H9 (cell line): ENCODE measurements around the gene SLC15A5. TPM values are rescaled to one million over a fixed set of nuclear protein-coding genes. Genes with fewer than 3 reads are reported as not detected.

Experiments used
- DNase-seq: peaks from one replicate; pipeline ENCODE4 v3.0.0-alpha.2; 2017
- H2AFZ ChIP-seq: one replicate; pipeline ENCODE4 v1.6.1; 2013; ENCODE audit warnings: mild to moderate bottlenecking, low read length, control low read depth, moderate library complexity
- H2AK5ac ChIP-seq: 2 replicates; pipeline ENCODE4 v1.6.1; 2013; ENCODE audit warnings: low read length, control low read depth, mixed read lengths; ENCODE audit not compliant: insufficient read length
- H2BK120ac ChIP-seq: one replicate; pipeline ENCODE4 v1.6.1; 2013; ENCODE audit warnings: low read depth, mild to moderate bottlenecking, low read length, control low read depth, inconsistent platforms; ENCODE audit not compliant: poor library complexity, severe bottlenecking
- H2BK12ac ChIP-seq: 2 replicates; pipeline ENCODE4 v1.6.1; 2013; ENCODE audit warnings: low read length, control low read depth, mixed read lengths, low read depth; ENCODE audit not compliant: insufficient read length
- H2BK15ac ChIP-seq: 2 replicates; pipeline ENCODE4 v1.6.1; 2013; ENCODE audit warnings: low read depth, low read length, control low read depth
- H2BK20ac ChIP-seq: one replicate; pipeline ENCODE4 v1.6.1; 2013; ENCODE audit warnings: low read depth, mild to moderate bottlenecking, low read length, control low read depth, inconsistent platforms; ENCODE audit not compliant: poor library complexity, severe bottlenecking
- H2BK5ac ChIP-seq: 2 replicates; pipeline ENCODE4 v1.6.1; 2013; ENCODE audit warnings: low read length, control low read depth, mixed read lengths; ENCODE audit not compliant: insufficient read length
- H3K14ac ChIP-seq: 2 replicates; pipeline ENCODE4 v1.6.1; 2013; ENCODE audit warnings: low read length, control low read depth; ENCODE audit not compliant: insufficient read depth
- H3K18ac ChIP-seq: 2 replicates; pipeline ENCODE4 v1.6.1; 2013; ENCODE audit warnings: low read depth, mild to moderate bottlenecking, mixed read lengths, low read length, control low read depth; ENCODE audit not compliant: insufficient read length
- H3K23ac ChIP-seq: 2 replicates; pipeline ENCODE4 v1.6.1; 2013; ENCODE audit warnings: low read length, control low read depth, mixed read lengths, low read depth; ENCODE audit not compliant: insufficient read length
- H3K23me2 ChIP-seq: 2 replicates; pipeline ENCODE4 v1.6.1; 2013; ENCODE audit warnings: low read depth, mild to moderate bottlenecking, mixed read lengths, low read length, control low read depth; ENCODE audit not compliant: insufficient read length, poor library complexity, severe bottlenecking
- H3K27ac ChIP-seq: 2 replicates; pipeline ENCODE4 v1.5.1; 2013; ENCODE audit warnings: low read length, control low read depth, mixed read lengths, low read depth; ENCODE audit not compliant: insufficient read length
- H3K27me3 ChIP-seq: 2 replicates; pipeline ENCODE4 v1.6.1; 2013; ENCODE audit warnings: low read length, control low read depth, inconsistent platforms; ENCODE audit not compliant: insufficient read depth
- H3K4ac ChIP-seq: 2 replicates; pipeline ENCODE4 v1.6.1; 2013; ENCODE audit warnings: low read depth, mild to moderate bottlenecking, control low read depth, inconsistent platforms, low read length, moderate library complexity
- H3K4me1 ChIP-seq: 2 replicates; pipeline ENCODE4 v1.6.1; 2013; ENCODE audit warnings: low read length, control low read depth, inconsistent platforms; ENCODE audit not compliant: insufficient read depth
- H3K4me2 ChIP-seq: 2 replicates; pipeline ENCODE4 v1.6.1; 2013; ENCODE audit warnings: low read length, control low read depth, mixed read lengths; ENCODE audit not compliant: insufficient read length, insufficient read depth
- H3K56ac ChIP-seq: 2 replicates; pipeline ENCODE4 v1.6.1; 2013; ENCODE audit warnings: low read depth, mild to moderate bottlenecking, mixed read lengths, low read length, control low read depth; ENCODE audit not compliant: insufficient read length
- H3K79me1 ChIP-seq: 2 replicates; pipeline ENCODE4 v1.6.1; 2013; ENCODE audit warnings: low read depth, mild to moderate bottlenecking, moderate library complexity, low read length, control low read depth, inconsistent platforms; ENCODE audit not compliant: insufficient read depth, poor library complexity, severe bottlenecking
- H3K79me2 ChIP-seq: 2 replicates; pipeline ENCODE4 v1.6.1; 2013; ENCODE audit warnings: low read length, control low read depth, inconsistent platforms; ENCODE audit not compliant: insufficient read depth
- H3K9ac ChIP-seq: 2 replicates; pipeline ENCODE4 v1.6.1; 2013; ENCODE audit warnings: low read length, control low read depth, mixed read lengths; ENCODE audit not compliant: insufficient read length; ENCODE audit errors: extremely low read depth
- H3K9me3 ChIP-seq: one replicate; pipeline ENCODE4 v1.6.1; 2013; ENCODE audit warnings: low read depth, low read length, inconsistent platforms; ENCODE audit not compliant: control insufficient read depth
- H3T11ph ChIP-seq: one replicate; pipeline ENCODE4 v1.6.1; 2013; ENCODE audit warnings: mild to moderate bottlenecking, low read length, control low read depth, inconsistent platforms
- H4K20me1 ChIP-seq: one replicate; pipeline ENCODE4 v1.6.1; 2013; ENCODE audit not compliant: control insufficient read depth, insufficient read length, insufficient read depth
- H4K5ac ChIP-seq: 2 replicates; pipeline ENCODE4 v1.6.1; 2013; ENCODE audit warnings: low read depth, mild to moderate bottlenecking, mixed read lengths, low read length, control low read depth; ENCODE audit not compliant: insufficient read length
- H4K8ac ChIP-seq: replicated peaks from 2 replicates; pipeline ENCODE4 v1.6.1; 2013; ENCODE audit warnings: low read length, control low read depth, mixed read lengths, low read depth; ENCODE audit not compliant: insufficient read length
- H4K91ac ChIP-seq: 2 replicates; pipeline ENCODE4 v1.6.1; 2013; ENCODE audit warnings: low read depth, mild to moderate bottlenecking, moderate library complexity, mixed read lengths, low read length, control low read depth; ENCODE audit not compliant: insufficient read length
- H3K27ac Mint-ChIP-seq, 3 experiments: 2 replicates in 2 of 3; 3 replicates in 1 of 3; pipeline ENCODE4 v1.8.0; 2020 to 2021; ENCODE audit warnings: mixed read lengths in 3 of 3, mild to moderate bottlenecking in 1 of 3, moderate library complexity in 1 of 3
- H3K27me3 Mint-ChIP-seq: 2 replicates; pipeline ENCODE4 v1.8.0; 2021; ENCODE audit warnings: low read depth, mild to moderate bottlenecking, moderate library complexity, mixed read lengths
- H3K36me3 Mint-ChIP-seq, 3 experiments: 2 replicates in 2 of 3; 3 replicates in 1 of 3; pipeline ENCODE4 v1.8.0; 2020 to 2021; ENCODE audit warnings: low read depth in 3 of 3, mixed read lengths in 3 of 3; ENCODE audit not compliant: insufficient read depth in 1 of 3
- H3K4me1 Mint-ChIP-seq, 2 experiments: 2 replicates each; pipeline ENCODE4 v1.8.0; 2020; ENCODE audit warnings: mixed read lengths in 2 of 2
- H3K4me3 Mint-ChIP-seq, 2 experiments: 2 replicates in 1 of 2; 3 replicates in 1 of 2; pipeline ENCODE4 v1.8.0; 2020 to 2021; ENCODE audit warnings: mild to moderate bottlenecking in 2 of 2, mixed read lengths in 2 of 2, moderate library complexity in 1 of 2
- H3K9me3 Mint-ChIP-seq, 2 experiments: 2 replicates in 1 of 2; 3 replicates in 1 of 2; pipeline ENCODE4 v1.8.0; 2020; ENCODE audit warnings: mild to moderate bottlenecking in 2 of 2, mixed read lengths in 2 of 2, moderate library complexity in 1 of 2
- WGBS: extraction: QIAGEN DNeasy Blood & Tissue Kit; methylation state at CpG from one replicate; pipeline ENCODE4 v1.1.7; 2013; ENCODE audit warnings: missing lambda C conversion rate, low lambda C conversion rate, mixed read lengths; ENCODE audit not compliant: insufficient read length; ENCODE audit errors: extremely low coverage; 5-methylcytosine and 5-hydroxymethylcytosine counted together
- total RNA-seq: library from RNA; stranded (reverse); gene quantifications from 2 replicates; pipeline ENCODE4 v1.2.1, GENCODE V29; 2021
- TF ChIP-seq, protein P1 (sequence below): fragments of 200-600 bp; sonication (generic); conservative IDR thresholded peaks from 3 replicates; pipeline ENCODE4 v1.8.0; 2021; ENCODE audit warnings: antibody characterized with exemption, mild to moderate bottlenecking

The SLC15A5 gene
- total RNA-seq, 1 experiment from 2014 or later: not detected

DNA sequence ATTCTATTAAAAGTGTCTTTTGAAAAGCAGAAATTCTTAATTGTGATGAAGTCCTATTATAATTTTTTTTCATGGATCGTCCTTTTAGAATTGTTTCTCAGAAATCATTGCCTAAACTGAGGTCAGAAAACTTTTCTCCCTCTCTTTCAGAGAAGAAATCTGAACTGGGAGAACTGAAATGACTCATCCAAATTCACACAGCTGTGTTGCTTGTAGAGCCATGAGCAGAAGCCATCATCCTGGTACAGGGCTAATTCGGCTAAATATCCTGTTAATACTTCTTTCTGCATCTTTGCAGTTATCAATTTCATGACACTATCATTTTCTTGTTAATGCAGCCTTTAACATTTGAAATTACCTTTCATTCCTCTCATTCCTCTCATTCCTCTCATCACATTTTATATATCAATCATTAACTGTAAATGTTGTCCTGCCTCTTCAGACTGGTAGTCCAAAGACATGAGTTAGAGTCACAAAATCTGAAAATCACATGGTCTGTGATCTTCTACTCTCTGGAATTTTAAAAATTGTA, 15.5 kb downstream of the SLC15A5 start:
- no CpG with 5 or more reads among the region's 2 CpGs for WGBS
- no peak overlapping the region for H4K8ac ChIP-seq
- no peak overlapping the region for H2AFZ ChIP-seq
- no peaks in the 10 kb centered on the region for H3K79me2 ChIP-seq
- no peaks in the 10 kb centered on the region for H3K9me3 ChIP-seq
- H3K18ac ChIP-seq: no peak overlapping the region
- no peak overlapping the region for H3K56ac ChIP-seq
- H3K36me3 Mint-ChIP-seq: peaks cover 7 to 21% (median 15%) of the 10 kb centered on the region in 3 experiments
- TF ChIP-seq, protein P1, sequence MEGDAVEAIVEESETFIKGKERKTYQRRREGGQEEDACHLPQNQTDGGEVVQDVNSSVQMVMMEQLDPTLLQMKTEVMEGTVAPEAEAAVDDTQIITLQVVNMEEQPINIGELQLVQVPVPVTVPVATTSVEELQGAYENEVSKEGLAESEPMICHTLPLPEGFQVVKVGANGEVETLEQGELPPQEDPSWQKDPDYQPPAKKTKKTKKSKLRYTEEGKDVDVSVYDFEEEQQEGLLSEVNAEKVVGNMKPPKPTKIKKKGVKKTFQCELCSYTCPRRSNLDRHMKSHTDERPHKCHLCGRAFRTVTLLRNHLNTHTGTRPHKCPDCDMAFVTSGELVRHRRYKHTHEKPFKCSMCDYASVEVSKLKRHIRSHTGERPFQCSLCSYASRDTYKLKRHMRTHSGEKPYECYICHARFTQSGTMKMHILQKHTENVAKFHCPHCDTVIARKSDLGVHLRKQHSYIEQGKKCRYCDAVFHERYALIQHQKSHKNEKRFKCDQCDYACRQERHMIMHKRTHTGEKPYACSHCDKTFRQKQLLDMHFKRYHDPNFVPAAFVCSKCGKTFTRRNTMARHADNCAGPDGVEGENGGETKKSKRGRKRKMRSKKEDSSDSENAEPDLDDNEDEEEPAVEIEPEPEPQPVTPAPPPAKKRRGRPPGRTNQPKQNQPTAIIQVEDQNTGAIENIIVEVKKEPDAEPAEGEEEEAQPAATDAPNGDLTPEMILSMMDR: no peak
- no peak overlapping the region for H3K9ac ChIP-seq
- no peaks in the 10 kb centered on the region for H3K27me3 Mint-ChIP-seq
- H3K14ac ChIP-seq: no peak overlapping the region
- H2BK12ac ChIP-seq: no peak overlapping the region
- H3K4me1 ChIP-seq: no peaks in the 10 kb centered on the region
- no peak overlapping the region for H3T11ph ChIP-seq
- H4K20me1 ChIP-seq: no peaks in the 10 kb centered on the region
- no peak overlapping the region for H3K4ac ChIP-seq
- H3K9me3 Mint-ChIP-seq: peaks cover 21 to 24% of the 10 kb centered on the region in 2 experiments
- no peaks in the 10 kb centered on the region for H3K27me3 ChIP-seq
- H3K79me1 ChIP-seq: no peaks in the 10 kb centered on the region
- H2BK120ac ChIP-seq: no peak overlapping the region
- no peak overlapping the region for H3K23ac ChIP-seq
- no peak overlapping the region for H4K5ac ChIP-seq
- no peak for DNase-seq
- H3K4me3 Mint-ChIP-seq: no peak overlapping the region
- no peak overlapping the region for H2BK20ac ChIP-seq
- H4K91ac ChIP-seq: no peak overlapping the region
- H2BK15ac ChIP-seq: no peak overlapping the region
- no peak overlapping the region for H2AK5ac ChIP-seq
- H3K27ac Mint-ChIP-seq: no peak overlapping the region
- no peak overlapping the region for H3K27ac ChIP-seq
- no peaks in the 10 kb centered on the region for H3K23me2 ChIP-seq
- no peak overlapping the region for H2BK5ac ChIP-seq
- no peak overlapping the region for H3K4me2 ChIP-seq
- H3K4me1 Mint-ChIP-seq: no peaks in the 10 kb centered on the region
